GM20431 (cell line): ENCODE measurements around the gene PATL2.
"Not testable (repeated sequence)": the region's sequence is repeated elsewhere in the genome, so short reads cannot be mapped to it uniquely, and the experiment has no call there.

Source experiments
- in situ Hi-C: fragments of 300-500 bp; cut with MseI, MboI; formaldehyde crosslinking; loops from one replicate; pipeline ENCODE4 v1.15.0; 2020; ENCODE audit warnings: low sequenced_read_pairs; ENCODE audit not compliant: unreplicated experiment

The PATL2 gene

DNA sequence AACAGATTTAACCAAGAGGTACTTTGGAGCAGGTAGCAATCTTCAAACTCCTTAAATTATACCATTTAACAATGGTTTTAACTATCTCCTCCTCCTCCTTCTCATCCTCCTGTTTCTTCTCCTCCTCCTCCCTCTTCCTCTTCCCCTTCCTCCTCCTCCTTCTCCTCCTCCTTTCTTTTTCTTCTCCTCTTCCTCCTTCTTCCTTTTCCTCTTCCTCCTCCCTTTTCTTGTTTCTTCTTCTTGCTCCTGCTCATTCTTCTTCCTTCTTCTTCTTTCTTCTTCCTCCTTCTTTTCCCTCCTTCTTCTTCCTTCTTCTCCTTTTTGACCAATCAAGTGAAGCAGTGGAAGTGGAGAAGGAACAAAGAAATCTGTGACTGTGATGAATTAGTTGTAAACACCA lies 14.1 kb downstream of the PATL2 start:
- in situ Hi-C loops, result no loop called here

DNA sequence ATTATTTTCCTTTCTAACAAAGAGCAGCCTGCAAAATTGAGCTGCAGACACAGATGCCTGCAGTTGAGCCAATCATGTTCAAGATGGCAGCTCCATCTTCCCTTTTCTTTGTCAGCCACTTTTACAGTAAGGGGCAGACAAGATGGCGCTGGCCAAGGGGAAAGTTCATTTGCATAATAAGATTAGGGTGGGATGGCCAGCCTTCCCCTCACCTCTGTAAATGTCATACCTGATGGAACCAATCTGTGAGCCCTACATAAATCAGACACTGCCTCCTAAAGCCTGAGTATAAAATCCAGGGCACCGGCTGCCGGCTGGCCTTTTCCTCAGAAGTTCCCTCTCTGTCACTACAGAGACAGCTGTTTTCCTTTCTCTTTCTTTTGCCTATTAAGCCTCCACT lies 15.8 kb downstream of the PATL2 start:
- in situ Hi-C loops, result no loop called here

DNA sequence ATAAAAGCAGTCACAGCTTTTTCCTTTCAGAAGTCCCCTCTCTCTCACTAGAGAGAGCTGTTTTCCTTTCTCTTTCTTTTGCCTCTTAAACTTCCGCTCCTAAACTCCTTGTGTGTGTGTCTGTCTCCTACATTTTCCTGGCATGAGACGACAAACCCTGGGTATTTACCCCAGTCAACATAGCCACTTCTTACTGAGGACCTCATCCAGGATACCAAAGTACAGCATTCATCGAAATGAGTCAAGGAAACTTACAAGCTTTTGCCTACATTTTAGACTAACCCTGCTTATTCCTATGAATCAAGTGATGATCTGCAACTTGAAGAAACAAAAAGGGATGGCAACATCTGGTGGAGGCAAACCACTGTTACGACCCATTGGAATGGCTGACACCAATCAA lies 16.7 kb downstream of the PATL2 start:
- in situ Hi-C loops, result no loop called here

DNA sequence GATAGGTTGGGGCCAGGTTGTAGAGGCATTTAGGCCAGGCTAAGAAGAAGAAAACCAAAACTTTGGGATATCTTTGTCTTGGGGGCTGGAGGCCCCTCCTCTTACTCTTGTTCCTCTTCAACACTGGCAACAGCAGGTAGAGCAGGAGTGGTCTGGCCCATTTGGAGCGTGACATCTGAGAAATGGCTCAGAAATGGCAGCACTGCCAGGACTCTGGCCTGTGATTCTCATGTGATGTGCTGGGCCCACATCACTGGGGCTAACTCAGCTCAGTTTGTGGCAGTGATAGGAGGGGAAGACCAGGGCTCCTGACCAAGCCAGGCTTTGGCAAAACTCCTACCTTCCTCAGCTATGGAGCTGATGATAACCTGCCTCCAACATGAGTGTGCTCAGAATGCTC lies 18.5 kb downstream of the PATL2 start:
- in situ Hi-C loops, result no loop called here

DNA sequence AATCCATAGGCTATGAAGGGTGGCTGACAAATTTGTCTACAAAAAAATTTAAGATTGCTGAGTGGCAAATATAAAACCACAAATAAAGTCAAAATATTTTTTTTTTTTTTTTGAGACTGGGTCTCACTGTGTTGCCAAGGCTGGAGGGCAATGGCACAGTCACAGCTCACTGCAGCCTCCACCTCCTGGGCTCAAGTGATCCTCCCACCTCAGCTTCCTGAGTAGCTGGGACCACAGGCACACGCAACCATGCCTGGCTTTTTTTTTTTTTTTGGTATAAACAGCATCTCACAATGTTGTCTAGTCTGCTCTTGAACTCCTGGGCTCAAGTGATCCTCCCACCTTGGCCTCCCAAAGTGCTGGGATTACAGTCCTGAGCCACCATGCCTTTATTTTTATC lies 20.9 kb downstream of the PATL2 start:
- in situ Hi-C loops, result not testable (repeated sequence)

DNA sequence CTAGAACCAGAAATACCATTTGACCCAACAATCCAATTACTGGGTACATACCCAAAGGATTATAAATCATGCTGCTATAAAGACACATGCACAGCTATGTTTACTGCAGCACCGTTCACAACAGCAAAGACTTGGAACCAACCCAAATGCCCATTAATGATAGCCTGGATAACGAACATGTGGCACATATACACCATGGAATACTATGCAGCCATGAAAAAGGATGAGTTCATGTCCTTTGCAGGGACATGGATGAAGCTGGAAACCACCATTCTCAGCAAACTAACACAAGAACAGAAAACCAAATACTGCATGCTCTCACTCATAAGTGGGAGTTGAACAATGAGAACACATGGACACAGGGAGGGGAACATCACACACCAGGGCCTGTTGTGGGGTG lies 21.8 kb downstream of the PATL2 start:
- in situ Hi-C loops, result not testable (repeated sequence)

DNA sequence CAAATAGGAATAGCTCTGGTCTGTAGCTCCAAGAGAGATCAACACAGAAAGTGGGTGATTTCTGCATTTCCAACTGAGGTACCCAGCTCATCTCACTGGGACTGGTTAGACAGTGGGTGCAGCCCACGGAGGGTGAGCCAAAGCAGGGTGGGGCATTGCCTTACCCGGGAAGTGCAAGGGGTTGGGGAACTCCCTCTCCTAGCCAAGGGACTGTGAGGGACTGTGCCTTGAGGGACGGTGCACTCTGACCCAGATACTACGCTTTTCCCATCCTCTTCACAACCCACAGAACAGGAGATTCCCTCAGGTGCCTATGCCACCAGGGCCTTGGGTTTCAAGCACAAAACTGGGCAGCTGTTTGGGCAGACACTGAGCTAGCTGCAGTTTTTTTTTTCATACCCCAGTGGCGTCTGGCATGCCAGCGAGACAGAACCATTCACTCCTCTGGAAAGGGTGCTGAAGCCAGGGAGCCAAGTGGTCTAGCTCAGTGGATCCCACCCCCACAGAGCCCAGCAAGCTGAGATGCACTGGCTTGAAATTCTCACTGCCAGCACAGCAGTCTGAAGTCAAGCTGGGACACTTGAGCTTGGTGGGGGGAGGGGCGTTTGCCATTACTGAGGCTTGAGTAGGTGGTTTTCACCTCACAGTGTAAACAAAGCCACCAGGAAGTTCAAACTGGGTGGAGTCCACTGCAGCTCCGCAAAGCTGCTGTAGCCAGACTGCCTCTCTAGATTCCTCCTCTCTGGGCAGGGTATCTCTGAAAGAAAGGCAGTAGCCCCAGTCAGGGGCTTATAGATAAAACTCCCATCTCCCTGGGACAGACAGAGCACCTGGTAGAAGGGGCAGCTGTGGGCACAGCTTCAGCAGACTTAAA lies 28.1 kb downstream of the PATL2 start:
- in situ Hi-C loops, result not testable (repeated sequence)

DNA sequence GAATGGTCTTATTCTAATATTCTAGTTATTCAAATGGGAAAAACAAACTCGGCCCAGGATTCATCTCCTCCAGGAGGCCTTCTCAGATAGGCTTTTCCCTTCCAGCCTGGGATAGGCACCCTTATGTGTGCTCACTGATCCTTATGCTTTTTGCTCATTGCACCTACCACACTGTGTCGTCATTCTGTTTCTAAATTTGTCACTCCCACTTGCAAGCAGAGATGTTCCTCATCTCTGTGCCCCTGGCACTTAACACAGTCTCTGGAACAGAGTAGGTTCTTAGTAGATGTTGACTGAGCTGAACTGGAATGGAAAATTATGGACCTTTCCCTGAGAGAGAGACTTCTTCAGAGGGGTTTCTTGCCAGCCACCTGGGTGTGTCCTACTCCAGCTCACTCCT lies 28.9 kb downstream of the PATL2 start:
- in situ Hi-C loops, result no loop called here

DNA sequence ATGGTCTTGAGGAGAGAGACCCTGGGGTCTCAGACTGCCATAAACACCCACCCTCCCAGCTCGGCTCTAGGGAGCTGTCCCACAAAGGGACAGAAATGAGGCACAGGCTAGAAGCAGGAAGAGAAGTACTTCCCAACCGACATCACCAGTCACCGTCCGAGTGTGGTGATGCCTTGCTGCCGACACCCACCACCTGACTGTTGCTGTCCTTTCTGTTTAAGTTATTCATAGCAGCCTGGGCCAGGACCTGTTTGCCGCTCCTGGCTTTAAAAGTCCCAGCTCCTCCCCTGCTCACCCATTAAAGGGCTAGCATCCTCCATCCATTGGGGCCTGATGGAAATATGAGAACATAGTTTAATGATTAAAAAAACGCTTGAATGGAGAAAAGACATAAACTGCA lies 34.4 kb downstream of the PATL2 start:
- in situ Hi-C loops, result no loop called here

DNA sequence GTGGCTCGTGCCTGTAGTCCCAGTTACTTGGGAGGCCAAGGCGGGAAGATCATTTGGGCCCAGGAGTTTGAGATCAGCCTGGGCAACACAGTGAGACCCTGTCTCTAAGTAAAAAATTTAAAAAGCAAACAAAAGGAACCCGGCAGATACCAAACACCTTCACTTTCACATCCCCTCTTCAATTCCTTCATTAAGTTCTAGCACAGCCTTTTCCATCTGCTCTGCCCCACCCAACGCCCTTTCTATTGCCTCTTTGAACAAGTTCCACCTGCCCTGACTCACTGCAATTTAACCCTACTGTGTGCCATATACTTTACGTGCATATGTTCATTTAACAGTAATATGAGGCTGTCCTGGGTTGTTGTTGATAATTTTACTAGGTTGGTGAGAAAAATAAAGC lies 35.2 kb downstream of the PATL2 start:
- in situ Hi-C loops, result no loop called here

DNA sequence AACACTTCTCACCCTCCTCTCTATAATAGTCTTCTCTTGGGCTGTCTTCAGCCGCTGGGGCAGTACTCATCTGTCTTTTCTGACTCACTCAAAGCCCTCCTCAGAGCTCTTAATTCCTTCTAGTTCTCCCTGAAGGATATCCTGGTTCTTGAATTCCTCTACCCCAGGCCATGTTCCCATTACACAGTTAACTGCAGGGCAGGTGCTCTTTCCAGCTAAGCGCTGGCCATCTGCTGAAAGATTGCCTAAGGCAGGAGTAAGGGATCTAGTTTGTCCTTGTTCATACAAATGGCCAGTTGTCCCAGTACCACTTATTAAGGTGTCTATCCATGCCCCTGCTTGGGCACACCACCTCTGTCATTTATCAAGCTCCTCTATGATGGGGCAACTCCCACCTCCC lies 37.5 kb downstream of the PATL2 start:
- in situ Hi-C loops, result no loop called here

DNA sequence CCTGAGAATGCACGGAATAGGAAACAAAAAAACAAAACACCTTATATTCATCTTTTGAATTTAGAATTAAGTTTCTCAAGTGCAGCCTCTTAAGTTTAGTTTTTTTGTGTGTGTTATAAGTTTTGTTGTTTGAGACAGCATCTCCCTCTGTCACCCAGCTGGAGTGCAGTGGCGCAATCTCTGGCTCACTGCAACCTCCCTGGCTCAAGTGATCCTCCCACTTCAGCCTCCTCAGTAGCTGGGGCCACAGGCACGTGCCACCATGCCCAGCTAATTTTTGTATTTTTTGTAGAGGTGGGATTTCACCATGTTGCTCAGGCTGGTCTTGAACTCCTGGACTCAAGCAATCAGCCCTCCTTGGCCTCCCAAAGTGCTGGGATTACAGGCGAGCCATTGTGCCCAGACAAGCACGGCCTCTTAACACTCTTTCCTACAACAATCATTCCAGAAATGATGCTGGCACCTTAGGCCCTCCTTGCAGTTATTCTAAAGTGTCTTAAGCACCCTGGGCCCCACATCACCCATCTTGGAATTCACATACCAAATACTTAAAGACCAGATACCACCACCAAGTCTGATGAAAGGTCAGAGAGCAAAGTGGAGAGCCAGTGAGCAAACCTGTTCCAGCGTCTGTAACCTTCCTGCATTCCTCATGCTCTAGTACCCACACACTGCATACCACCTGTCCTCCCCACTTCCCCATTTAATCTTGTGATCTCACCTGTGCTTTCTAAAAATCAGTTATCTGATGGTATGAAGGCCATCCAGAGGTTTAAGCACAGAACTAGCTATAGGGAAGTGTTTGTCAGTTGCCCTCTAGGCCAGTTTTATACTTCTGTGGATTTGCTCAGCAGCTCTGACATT lies 40.8 kb downstream of the PATL2 start:
- in situ Hi-C loops, result no loop called here

DNA sequence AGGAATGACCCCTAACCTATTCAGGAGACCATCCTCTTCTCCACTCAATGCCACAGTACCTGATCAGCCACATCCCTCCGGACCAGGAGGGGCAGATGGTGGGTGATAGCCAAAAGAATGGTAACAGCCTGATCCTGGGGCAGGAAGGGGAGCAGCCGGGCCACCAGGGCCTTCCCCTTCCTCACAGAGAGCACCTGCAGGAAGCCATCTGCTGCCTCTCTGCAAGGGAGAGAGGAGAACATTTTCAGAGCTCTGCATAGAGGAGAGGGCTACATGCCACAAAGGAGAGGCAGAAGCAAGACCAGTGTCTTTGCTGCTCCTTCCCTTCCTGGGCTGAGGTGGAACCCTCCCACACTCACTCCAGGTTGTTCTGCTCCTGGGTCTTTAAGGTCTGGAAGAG lies 42.2 kb downstream of the PATL2 start:
- in situ Hi-C loops, result loop anchor here (10.0 kb wide), 1 partner anchor 46 kb away; the partner anchor contains the start of genes B2M and PATL2

DNA sequence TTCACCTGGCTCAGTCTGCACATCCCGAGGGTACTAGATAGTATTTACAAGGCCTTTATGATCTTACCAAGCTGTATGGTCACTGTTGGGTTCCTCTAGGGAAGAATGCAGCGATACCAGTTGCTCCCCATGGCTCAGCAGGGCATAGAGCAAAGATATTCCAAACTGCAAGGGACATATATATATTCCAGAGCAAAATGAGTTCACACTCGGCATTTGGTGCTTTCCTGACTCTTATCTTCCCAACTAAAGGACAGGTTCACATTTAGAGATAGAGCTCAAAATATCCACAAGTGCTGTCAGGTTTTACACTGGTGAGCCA lies 44.1 kb downstream of the PATL2 start:
- in situ Hi-C loops, result loop anchor here (10.0 kb wide), 1 partner anchor 48 kb away; the partner anchor contains the start of genes B2M and PATL2

DNA sequence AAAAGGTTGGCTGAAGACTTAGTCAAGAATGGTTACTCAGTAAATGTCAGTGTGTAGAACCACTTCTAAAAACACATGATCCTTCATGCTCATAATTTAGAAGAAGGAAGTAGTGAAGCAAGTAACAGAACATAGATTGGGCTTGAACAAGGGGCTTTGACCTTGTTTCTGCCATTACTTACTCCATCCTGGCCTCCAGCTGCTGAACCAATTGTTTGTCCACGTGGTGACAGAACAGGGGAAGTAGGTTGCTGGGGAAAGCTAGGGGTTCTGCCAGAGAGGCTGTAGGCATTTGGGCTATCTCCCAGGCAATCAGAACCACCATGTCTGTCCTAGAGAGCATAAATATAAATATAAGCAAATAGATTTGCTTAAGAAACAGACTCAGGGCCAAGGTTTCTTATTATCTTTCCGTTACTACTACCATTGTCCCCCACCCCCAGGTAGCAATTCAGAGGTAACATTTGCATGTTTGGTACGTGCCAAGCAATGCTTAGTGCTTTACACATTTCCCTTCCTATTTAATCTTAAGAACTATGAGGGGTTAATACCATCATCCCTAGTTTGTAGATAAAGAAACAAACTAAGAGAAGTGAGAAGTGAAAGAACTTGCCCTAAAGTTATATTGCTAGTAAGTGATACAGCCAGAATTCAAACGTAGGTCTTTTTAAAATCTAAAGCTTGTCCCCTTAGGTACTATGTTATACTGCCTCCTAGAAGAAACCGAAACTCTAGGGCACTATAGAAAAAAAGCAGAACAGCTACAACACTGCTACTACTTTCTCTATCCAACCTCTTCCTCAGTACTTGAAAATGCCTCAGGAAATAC lies 44.7 kb downstream of the PATL2 start:
- in situ Hi-C loops, result loop anchor here (10.0 kb wide), 1 partner anchor 48 kb away; the partner anchor contains the start of genes B2M and PATL2

DNA sequence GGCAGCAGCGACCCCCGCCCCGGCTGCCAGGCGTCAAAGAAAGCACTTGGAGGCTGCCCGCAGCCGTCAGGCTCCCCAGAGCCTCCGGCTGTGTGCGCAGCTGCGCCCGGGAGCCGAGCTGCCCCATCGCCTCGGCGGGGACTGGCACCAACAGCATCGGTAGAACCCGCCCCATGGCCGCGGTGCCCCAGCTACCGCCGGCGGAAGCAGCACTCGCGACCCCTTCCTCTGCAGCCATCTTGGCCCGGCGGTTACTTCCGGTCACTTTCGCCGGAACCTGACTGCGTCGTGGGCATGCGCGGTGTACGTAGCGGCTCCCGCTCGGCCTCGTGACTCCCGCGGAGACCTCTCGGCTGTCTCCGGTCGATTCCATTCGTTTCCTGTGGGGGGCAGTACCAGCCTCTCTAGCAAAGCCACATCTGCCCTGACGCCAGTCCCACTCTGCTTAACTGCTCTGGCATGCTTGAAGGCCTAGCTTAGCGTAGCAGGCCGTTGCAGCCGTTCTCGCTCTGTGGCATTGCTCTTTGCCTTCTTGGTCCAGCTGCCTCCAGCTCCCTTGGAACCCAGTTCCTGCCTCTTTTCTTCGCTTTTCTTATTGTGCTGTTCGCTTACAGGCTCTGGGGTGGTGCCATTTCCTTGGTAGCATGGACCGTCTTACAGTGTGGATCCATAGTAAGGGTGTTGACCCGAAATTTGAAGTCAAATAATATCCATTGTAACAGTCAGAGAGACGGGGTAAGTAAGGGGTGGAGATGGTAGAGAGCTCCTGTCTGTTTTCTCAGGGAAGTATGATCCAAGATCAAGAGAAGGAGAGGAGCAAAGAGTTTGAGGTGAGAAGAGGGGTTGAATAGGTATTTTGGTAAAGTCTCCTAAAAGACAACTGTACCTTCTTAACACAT lies 47.5 kb downstream of the PATL2 start, which contains the start of gene SPG11:
Gene SPG11 (minus strand): TSS at position 253 of the 899 bp plus-strand sequence. CDS start 15 bp downstream, at position 238.
- in situ Hi-C loops, result loop anchor here (10.0 kb wide), 1 partner anchor 51 kb away; the partner anchor contains the start of genes B2M and PATL2

DNA sequence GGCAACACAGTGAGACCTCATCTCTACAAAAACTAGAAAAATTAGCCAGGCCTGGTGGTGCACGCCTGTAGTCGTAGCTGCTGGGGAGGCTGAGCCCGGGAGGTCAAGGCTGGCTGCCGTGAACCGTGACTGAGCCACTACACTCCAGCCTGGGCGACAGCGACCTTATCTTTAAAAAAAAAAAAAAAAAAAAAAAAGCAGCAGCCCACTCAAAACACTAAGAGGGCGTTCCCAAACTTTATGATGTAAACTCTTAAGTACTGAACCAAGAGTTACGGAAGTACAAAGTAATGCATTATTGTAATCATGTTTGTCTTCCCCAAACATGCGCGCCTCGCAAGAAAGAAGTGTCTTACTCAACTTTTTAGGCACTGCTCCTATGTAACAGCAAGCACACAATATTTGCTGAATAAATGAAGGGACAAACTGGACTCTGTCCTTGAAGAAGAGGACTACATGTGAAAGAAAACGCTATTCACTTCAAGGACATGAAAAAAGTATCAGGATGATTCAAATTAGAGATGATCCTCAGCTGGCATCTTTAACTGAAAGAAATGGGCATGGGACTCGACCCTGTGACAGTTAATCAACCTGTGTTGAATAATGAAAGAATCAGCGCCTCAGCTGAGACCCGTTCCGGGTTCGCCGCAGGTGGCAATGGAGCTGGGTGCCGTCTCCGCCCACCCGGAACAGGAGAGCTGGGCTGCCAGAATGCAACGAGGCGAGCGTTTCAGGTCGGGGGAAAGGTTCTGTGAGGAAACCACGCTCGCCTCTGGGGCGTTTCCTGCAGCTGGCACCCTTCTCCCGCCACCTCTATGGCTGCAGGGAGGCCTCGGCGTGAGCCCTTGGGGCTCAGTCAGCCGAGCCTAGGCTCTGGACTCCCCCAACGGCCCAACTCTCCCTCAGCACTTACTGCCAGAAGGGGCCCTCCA lies 48.4 kb downstream of the PATL2 start:
- in situ Hi-C loops, result loop anchor here (10.0 kb wide), 1 partner anchor 52 kb away; the partner anchor contains the start of genes B2M and PATL2

DNA sequence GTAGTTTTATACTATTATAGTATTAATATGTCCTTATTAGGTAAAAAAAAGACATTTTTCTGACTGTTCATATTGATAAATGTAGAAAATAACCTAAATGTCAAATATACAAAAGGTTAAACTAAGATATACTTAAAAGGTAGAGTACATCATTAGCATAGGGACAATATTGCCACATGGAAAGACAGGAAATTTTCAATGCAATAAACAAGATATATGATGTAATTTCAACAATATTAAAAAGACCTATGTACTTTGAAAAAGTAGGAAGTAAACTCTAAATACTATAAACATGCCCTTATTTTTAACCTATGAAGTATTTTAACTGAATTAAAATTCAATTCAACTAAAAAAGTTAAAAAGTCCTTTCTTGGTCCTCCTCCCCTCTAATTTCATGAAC lies 49.5 kb downstream of the PATL2 start:
- in situ Hi-C loops, result loop anchor here (10.0 kb wide), 1 partner anchor 53 kb away; the partner anchor contains the start of genes B2M and PATL2
